Body of pancreas (tissue), 4 donors: Measurements from ENCODE around the gene GRIK1. TPM values are rescaled to one million over a fixed set of nuclear protein-coding genes. Genes with fewer than 3 reads are reported as not detected.

Experiments used
- ATAC-seq: fragments of 150-250 bp; one replicate; pipeline ENCODE4 v1.9.1; 2016
- DNase-seq, 4 donors: peaks; one replicate each; pipeline ENCODE4 v3.0.0-alpha.2; 2019
- H3K27ac ChIP-seq, 4 donors: fragments of 200-600 bp; sonication (generic); 1 replicate in 3 of 4; 2 replicates in 1 of 4; pipeline versions ENCODE4 v1.5.1 to v1.6.1; 2016 to 2019; ENCODE audit warnings: mild to moderate bottlenecking in 1 of 4, mixed read lengths in 1 of 4, moderate library complexity in 1 of 4
- H3K27me3 ChIP-seq, 2 donors: fragments of 200-600 bp; sonication (generic); one replicate each; pipeline ENCODE4 v1.6.0; 2016; ENCODE audit warnings: mild to moderate bottlenecking in 1 of 2
- H3K36me3 ChIP-seq, 2 donors: fragments of 200-600 bp; sonication (generic); replicated peaks in 1 of 2; 2 replicates each; pipeline ENCODE4 v1.5.1; 2016; ENCODE audit warnings: low read depth in 2 of 2; ENCODE audit not compliant: insufficient read depth in 1 of 2
- H3K4me1 ChIP-seq: fragments of 200-600 bp; sonication (generic); one replicate; pipeline ENCODE4 v1.6.0; 2016
- H3K4me3 ChIP-seq, 2 donors: fragments of 200-600 bp; sonication (generic); 1 replicate in 1 of 2; 2 replicates in 1 of 2; pipeline ENCODE4 v1.5.1; 2016 to 2019
- H3K9me3 ChIP-seq, 3 donors: fragments of 200-600 bp; sonication (generic); 1 replicate in 2 of 3; 2 replicates in 1 of 3; pipeline ENCODE4 v1.5.1; 2016
- POLR2A ChIP-seq, 3 donors: fragments of 450-650 bp; IDR thresholded peaks; one replicate each; pipeline ENCODE4 v1.6.1; 2016; ENCODE audit warnings: antibody characterized with exemption in 3 of 3, mild to moderate bottlenecking in 2 of 3
- WGBS, 2 donors: methylation state at CpG; one replicate each; pipeline ENCODE4 v1.1.5; 2017; 5-methylcytosine and 5-hydroxymethylcytosine counted together
- intact Hi-C: fragments of 100-400 bp; cut with DNase I; formaldehyde crosslinking; loops from one replicate; pipeline ENCODE4 v1.15.1; 2023
- total RNA-seq, 2 donors: library from RNA; depleted of rRNA; stranded (reverse); fragments of >200 nt; gene quantifications; one replicate each; pipeline ENCODE4 v1.1.0, GENCODE V29; 2016
- TF ChIP-seq, protein P1 (sequence below), 7 experiments: fragments of 450-650 bp in 4 of 7; fragments of 200-600 bp in 3 of 7; sonication (generic) in 3 of 7; IDR thresholded peaks; one replicate each; pipeline ENCODE4 v1.5.1; 2016 to 2019; ENCODE audit warnings: antibody characterized with exemption in 7 of 7

The GRIK1 gene
- total RNA-seq, 2 donors from 2014 or later: 0.66 TPM; not detected in 1

- WGBS, 2 donors: 57 to 59% methylated on average over 1 of the region's 1 CpG
- H3K9me3 ChIP-seq: no peaks in the 10 kb centered on the region
- no peaks in the 10 kb centered on the region for H3K4me1 ChIP-seq
- no peak overlapping the region for H3K4me3 ChIP-seq
- intact Hi-C loops: no loop called here
- H3K27me3 ChIP-seq: no peaks in the 10 kb centered on the region
- TF ChIP-seq POLR2A (IDR thresholded peaks at IDR 0.05): no peak
- TF ChIP-seq, protein P1, sequence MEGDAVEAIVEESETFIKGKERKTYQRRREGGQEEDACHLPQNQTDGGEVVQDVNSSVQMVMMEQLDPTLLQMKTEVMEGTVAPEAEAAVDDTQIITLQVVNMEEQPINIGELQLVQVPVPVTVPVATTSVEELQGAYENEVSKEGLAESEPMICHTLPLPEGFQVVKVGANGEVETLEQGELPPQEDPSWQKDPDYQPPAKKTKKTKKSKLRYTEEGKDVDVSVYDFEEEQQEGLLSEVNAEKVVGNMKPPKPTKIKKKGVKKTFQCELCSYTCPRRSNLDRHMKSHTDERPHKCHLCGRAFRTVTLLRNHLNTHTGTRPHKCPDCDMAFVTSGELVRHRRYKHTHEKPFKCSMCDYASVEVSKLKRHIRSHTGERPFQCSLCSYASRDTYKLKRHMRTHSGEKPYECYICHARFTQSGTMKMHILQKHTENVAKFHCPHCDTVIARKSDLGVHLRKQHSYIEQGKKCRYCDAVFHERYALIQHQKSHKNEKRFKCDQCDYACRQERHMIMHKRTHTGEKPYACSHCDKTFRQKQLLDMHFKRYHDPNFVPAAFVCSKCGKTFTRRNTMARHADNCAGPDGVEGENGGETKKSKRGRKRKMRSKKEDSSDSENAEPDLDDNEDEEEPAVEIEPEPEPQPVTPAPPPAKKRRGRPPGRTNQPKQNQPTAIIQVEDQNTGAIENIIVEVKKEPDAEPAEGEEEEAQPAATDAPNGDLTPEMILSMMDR (IDR thresholded peaks at IDR 0.05): no peak
- no peak for ATAC-seq
- no peak for DNase-seq
- no peaks in the 10 kb centered on the region for H3K36me3 ChIP-seq
- no peak overlapping the region for H3K27ac ChIP-seq
Measured at GRCh38 chr21:29547998-29548397, 391.8 kb downstream of the GRIK1 start.

GRCh38 chr21:29546071-29546470 is 393.7 kb downstream of the GRIK1 start:
- intact Hi-C loops: no loop called here
- 97 to 100% methylated on average over 3 of the region's 3 CpGs for WGBS, 2 donors
- ATAC-seq: no peak

GRCh38 chr21:29540289-29540688 is 399.5 kb downstream of the GRIK1 start:
- Histone ChIP-seq H3K36me3 (no peaks in the 10 kb centered on the region), H3K4me1 (peaks cover 4% of the 10 kb centered on the region), H3K27me3 (no peaks in the 10 kb centered on the region), H3K4me3 (no peak overlapping the region), H3K27ac (no peak overlapping the region), H3K9me3 (no peaks in the 10 kb centered on the region)
- ATAC-seq (no peak), DNase-seq (no peak)
- intact Hi-C loops: no loop called here
- 39 to 67% methylated on average over 1 of the region's 1 CpG for WGBS, 2 donors
- TF ChIP-seq POLR2A (IDR thresholded peaks at IDR 0.05): no peak
- TF ChIP-seq, protein P1 (IDR thresholded peaks at IDR 0.05): no peak

More at GRCh38 chr21:29546071-29546470, 393.7 kb downstream of the GRIK1 start:
- Histone ChIP-seq H3K9me3 (no peaks in the 10 kb centered on the region), H3K4me3 (no peak overlapping the region), H3K27ac (no peak overlapping the region), H3K4me1 (no peaks in the 10 kb centered on the region), H3K27me3 (no peaks in the 10 kb centered on the region), H3K36me3 (no peaks in the 10 kb centered on the region)
- no peak for DNase-seq
- no peak for TF ChIP-seq POLR2A (IDR thresholded peaks at IDR 0.05)
- TF ChIP-seq, protein P1 (IDR thresholded peaks at IDR 0.05): no peak

GRCh38 chr21:29538115-29538514 is 401.7 kb downstream of the GRIK1 start:
- Histone ChIP-seq H3K27ac (no peak overlapping the region), H3K4me3 (no peak overlapping the region), H3K27me3 (no peaks in the 10 kb centered on the region), H3K4me1 (peaks cover 20% of the 10 kb centered on the region), H3K9me3 (no peaks in the 10 kb centered on the region), H3K36me3 (no peaks in the 10 kb centered on the region)
- no peak for TF ChIP-seq POLR2A (IDR thresholded peaks at IDR 0.05)
- TF ChIP-seq, protein P1 (IDR thresholded peaks at IDR 0.05): no peak
- ATAC-seq (no peak), DNase-seq (no peak)
- intact Hi-C loops: no loop called here

GRCh38 chr21:29534448-29534847 is 405.3 kb downstream of the GRIK1 start:
- ATAC-seq (peak; percentile 83), DNase-seq (no peak)
- TF ChIP-seq POLR2A (IDR thresholded peaks at IDR 0.05): no peak
- TF ChIP-seq, protein P1 (IDR thresholded peaks at IDR 0.05): no peak
- Histone ChIP-seq H3K27ac (peak overlapping the region in 2 of 4 donors; percentile 67 to 72), H3K27me3 (no peaks in the 10 kb centered on the region), H3K4me3 (no peak overlapping the region), H3K36me3 (no peaks in the 10 kb centered on the region), H3K9me3 (no peaks in the 10 kb centered on the region), H3K4me1 (peaks cover 22% of the 10 kb centered on the region)
- 37 to 39% methylated on average over 3 of the region's 3 CpGs for WGBS, 2 donors
- intact Hi-C loops: no loop called here
